Bronchial epithelial cell (primary cell): ENCODE data around the gene PRICKLE3. TPM values are rescaled to one million over a fixed set of nuclear protein-coding genes. Genes with fewer than 3 reads are reported as not detected.
A peak's percentile ranks its signal among the peaks of the same experiment; 100 is the strongest.

Experiments used
- DNase-seq: peaks from one replicate; pipeline ENCODE4 v3.0.0-alpha.2; 2010; ENCODE audit warnings: low read depth
- FAIRE-seq: peaks from 2 replicates; lab custom pipeline; 2011; peaks lifted over from hg19 to GRCh38; lab: Jason Lieb, UNC
- H3K27me3 ChIP-seq: 2 replicates; pipeline ENCODE4 v1.5.1; 2011; ENCODE audit warnings: low read length; ENCODE audit not compliant: control insufficient read depth, insufficient read depth
- H3K36me3 ChIP-seq: 2 replicates; pipeline ENCODE4 v1.5.1; 2011; ENCODE audit warnings: low read length; ENCODE audit not compliant: control insufficient read depth, insufficient read depth
- H3K4me3 ChIP-seq: 2 replicates; pipeline ENCODE4 v1.5.1; 2011; ENCODE audit warnings: mild to moderate bottlenecking, low read depth, low read length, control low read depth
- total RNA-seq: library from RNA; depleted of rRNA; stranded (reverse); fragments of >200 nt; gene quantifications from 2 replicates; pipeline ENCODE4 v1.2.1, GENCODE V29; 2014
- TF ChIP-seq, protein P1 (sequence below): IDR thresholded peaks from 2 replicates; pipeline ENCODE4 v1.5.1; 2011; ENCODE audit warnings: mild to moderate bottlenecking, moderate library complexity, low read length, control low read depth, inconsistent platforms; ENCODE audit not compliant: insufficient read depth, severe bottlenecking

Gene PRICKLE3
- total RNA-seq, 1 donor from 2014 or later, result 12.1 TPM

GRCh38 chrX:49164589-49165360 is 21.4 kb downstream of the PRICKLE3 start:
- no peak for DNase-seq
- TF ChIP-seq, protein P1, sequence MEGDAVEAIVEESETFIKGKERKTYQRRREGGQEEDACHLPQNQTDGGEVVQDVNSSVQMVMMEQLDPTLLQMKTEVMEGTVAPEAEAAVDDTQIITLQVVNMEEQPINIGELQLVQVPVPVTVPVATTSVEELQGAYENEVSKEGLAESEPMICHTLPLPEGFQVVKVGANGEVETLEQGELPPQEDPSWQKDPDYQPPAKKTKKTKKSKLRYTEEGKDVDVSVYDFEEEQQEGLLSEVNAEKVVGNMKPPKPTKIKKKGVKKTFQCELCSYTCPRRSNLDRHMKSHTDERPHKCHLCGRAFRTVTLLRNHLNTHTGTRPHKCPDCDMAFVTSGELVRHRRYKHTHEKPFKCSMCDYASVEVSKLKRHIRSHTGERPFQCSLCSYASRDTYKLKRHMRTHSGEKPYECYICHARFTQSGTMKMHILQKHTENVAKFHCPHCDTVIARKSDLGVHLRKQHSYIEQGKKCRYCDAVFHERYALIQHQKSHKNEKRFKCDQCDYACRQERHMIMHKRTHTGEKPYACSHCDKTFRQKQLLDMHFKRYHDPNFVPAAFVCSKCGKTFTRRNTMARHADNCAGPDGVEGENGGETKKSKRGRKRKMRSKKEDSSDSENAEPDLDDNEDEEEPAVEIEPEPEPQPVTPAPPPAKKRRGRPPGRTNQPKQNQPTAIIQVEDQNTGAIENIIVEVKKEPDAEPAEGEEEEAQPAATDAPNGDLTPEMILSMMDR, result no peak
- no peak for FAIRE-seq

GRCh38 chrX:49163555-49164419 is 22.4 kb downstream of the PRICKLE3 start:
- peak overlapping the region; percentile 40 for H3K4me3 ChIP-seq
- FAIRE-seq (no peak), DNase-seq (peak; percentile 57)
- no peaks in the 10 kb centered on the region for H3K36me3 ChIP-seq
- TF ChIP-seq, protein P1, result peak; percentile 57
- H3K27me3 ChIP-seq, result no peaks in the 10 kb centered on the region

More at GRCh38 chrX:49164589-49165360, 21.4 kb downstream of the PRICKLE3 start:
- H3K4me3 ChIP-seq, result no peak overlapping the region
- H3K36me3 ChIP-seq, result no peaks in the 10 kb centered on the region
- no peaks in the 10 kb centered on the region for H3K27me3 ChIP-seq

DNA sequence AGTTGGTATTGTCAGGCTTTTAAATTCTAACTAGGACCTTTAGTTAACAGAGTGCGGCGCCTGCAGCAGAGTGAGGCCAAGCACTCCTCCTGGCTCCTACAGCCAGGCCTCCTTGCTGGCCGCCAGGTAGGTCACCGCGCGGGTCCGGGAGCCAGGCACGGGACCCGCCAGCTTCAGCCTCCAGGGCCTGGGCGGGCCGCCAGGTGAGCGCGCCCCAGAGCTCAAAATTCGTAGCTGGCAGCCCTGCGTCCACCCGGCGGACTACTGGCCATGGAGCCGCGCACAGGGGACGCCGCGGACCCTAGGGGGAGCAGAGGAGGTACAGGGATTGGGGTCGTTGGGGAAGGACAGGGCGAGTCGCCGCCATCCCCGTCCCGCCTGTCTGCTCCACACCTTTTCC is 23.6 kb downstream of the PRICKLE3 start, which contains the start of gene MAGIX:
MAGIX (plus strand) TSS at position 139 of the 400 bp plus-strand sequence; CDS start at position 271, 132 bp downstream.
- Histone ChIP-seq H3K4me3 (peak within 1 kb of the TSS; percentile 40), H3K36me3 (no peaks in the 10 kb centered on the region), H3K27me3 (no peaks in the 10 kb centered on the region)
- FAIRE-seq (no peak), DNase-seq (no peak)
- TF ChIP-seq, protein P1, result no peak

DNA sequence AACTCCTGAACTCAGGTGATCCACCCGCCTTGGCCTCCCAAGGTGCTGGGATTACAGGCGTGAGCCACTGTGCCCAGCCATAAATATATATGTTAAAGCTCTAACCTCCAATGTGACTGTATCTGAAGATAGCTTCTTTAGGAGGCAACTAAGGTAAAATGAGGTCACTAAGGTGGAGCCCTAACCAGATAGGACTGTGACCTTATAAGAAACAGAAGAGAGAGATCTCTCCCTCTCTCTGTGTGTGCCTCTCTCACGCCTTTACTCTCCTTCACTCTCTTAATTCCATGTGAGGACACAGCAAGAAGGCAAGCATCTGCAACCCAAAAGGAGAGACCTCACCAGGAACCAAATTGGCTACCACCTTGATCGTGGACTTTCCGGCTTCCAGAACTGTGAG is 24.5 kb downstream of the PRICKLE3 start:
- H3K27me3 ChIP-seq, result no peaks in the 10 kb centered on the region
- DNase-seq (no peak), FAIRE-seq (no peak)
- no peaks in the 10 kb centered on the region for H3K36me3 ChIP-seq
- TF ChIP-seq, protein P1, result no peak
- no peak overlapping the region for H3K4me3 ChIP-seq

- DNase-seq (no peak), FAIRE-seq (no peak)
- no peaks in the 10 kb centered on the region for H3K36me3 ChIP-seq
- TF ChIP-seq, protein P1, result no peak
- no peaks in the 10 kb centered on the region for H3K27me3 ChIP-seq
- H3K4me3 ChIP-seq, result no peak overlapping the region
These were observed 25.3 kb downstream of the PRICKLE3 start for GRCh38 chrX:49160908-49161307.
